ENCODE results near the gene ITGAE. TPM values are rescaled to one million over a fixed set of nuclear protein-coding genes. Genes with fewer than 3 reads are reported as not detected.

The ITGAE gene
- total RNA-seq, 1 experiment from 2014 or later = 47.0 TPM

- DNase-seq (ENCODE audit: low read depth) = no peak
These were observed 131.4 kb downstream of the ITGAE start for GRCh38 chr17:3669548-3669947.

GRCh38 chr17:3669085-3669347 is 132.0 kb downstream of the ITGAE start:
- DNase-seq (ENCODE audit: low read depth) = no peak

- DNase-seq (ENCODE audit: low read depth) = peak; percentile 99
These were observed 132.5 kb downstream of the ITGAE start, which contains the start of the genes EMC6 and TAX1BP3 for GRCh38 chr17:3668279-3669084. Gene EMC6 (plus strand): TSS chr17:3668812. CDS start chr17:3669147, 335 bp downstream. Gene TAX1BP3 (minus strand): TSS chr17:3668578. CDS start chr17:3668526, 52 bp downstream.

GRCh38 chr17:3667366-3668278 is 133.4 kb downstream of the ITGAE start:
- DNase-seq (ENCODE audit: low read depth) = peak; percentile 94

- DNase-seq (ENCODE audit: low read depth) = no peak
These were observed 134.5 kb downstream of the ITGAE start for GRCh38 chr17:3666516-3666915.

GRCh38 chr17:3665834-3666233 is 135.2 kb downstream of the ITGAE start:
- no peak for DNase-seq (ENCODE audit: low read depth)

Other genes starting within 250 kb of the ITGAE start
- 0.42 and 0.97 TPM in 2 replicates for gene TRPV3, start 243.4 kb downstream of the ITGAE start, total RNA-seq (2014; rRNA removed; shearing (Covaris generic))
- gene TRPV1, start 191.8 kb downstream of the ITGAE start, total RNA-seq (2014; rRNA removed; shearing (Covaris generic)) = 1.1 and 3.0 TPM in 2 replicates
- gene SHPK, start 164.9 kb downstream of the ITGAE start, total RNA-seq (2014; rRNA removed; shearing (Covaris generic)) = 18.1 and 19.5 TPM in 2 replicates
- gene CTNS, start 164.4 kb downstream of the ITGAE start, total RNA-seq (2014; rRNA removed; shearing (Covaris generic)) = 17.3 and 19.1 TPM in 2 replicates
- gene TAX1BP3, start 132.6 kb downstream of the ITGAE start, total RNA-seq (2014; rRNA removed; shearing (Covaris generic)) = 172 and 205 TPM in 2 replicates
- gene EMC6, start 132.4 kb downstream of the ITGAE start, total RNA-seq (2014; rRNA removed; shearing (Covaris generic)) = 16.3 and 23.1 TPM in 2 replicates
- gene P2RX5, start 105.0 kb downstream of the ITGAE start, total RNA-seq (2014; rRNA removed; shearing (Covaris generic)) = 11.5 and 14.5 TPM in 2 replicates
- gene HASPIN, start 77.3 kb downstream of the ITGAE start, total RNA-seq (2014; rRNA removed; shearing (Covaris generic)) = 11.0 and 12.7 TPM in 2 replicates
- gene NCBP3, start 45.1 kb upstream of the ITGAE start, total RNA-seq (2014; rRNA removed; shearing (Covaris generic)) = 18.8 and 30.4 TPM in 2 replicates
- gene CAMKK1, start 91.9 kb upstream of the ITGAE start, total RNA-seq (2014; rRNA removed; shearing (Covaris generic)) = 9.6 and 14.4 TPM in 2 replicates
- gene P2RX1, start 115.3 kb upstream of the ITGAE start, total RNA-seq (2014; rRNA removed; shearing (Covaris generic)) = not detected in 2 replicates
- 0.57 and 0.80 TPM in 2 replicates for gene ATP2A3, start 163.2 kb upstream of the ITGAE start, total RNA-seq (2014; rRNA removed; shearing (Covaris generic))

Measured in Daoy (cell line).